OCI-LY3 (cell line): ENCODE data around the gene KIF25.

Experiments used
- H2AFZ ChIP-seq: fragments of 200-600, 300-600 bp; shearing (Covaris generic); 2 replicates; pipeline ENCODE4 v1.6.0; 2014; ENCODE audit warnings: antibody characterized with exemption, low read depth, low read length
- H3K27ac ChIP-seq: fragments of 200-600, 300-600 bp; sonication (generic); 2 replicates; pipeline ENCODE4 v1.5.1; 2014; ENCODE audit warnings: mild to moderate bottlenecking, low read length, moderate library complexity, mixed read lengths
- H3K27me3 ChIP-seq: fragments of 200-600, 300-600 bp; sonication (generic); 2 replicates; pipeline ENCODE4 v1.6.1; 2014; ENCODE audit warnings: low read depth, low read length, mixed read lengths
- H3K36me3 ChIP-seq: fragments of 200-600, 300-600 bp; sonication (generic); replicated peaks from 2 replicates; pipeline ENCODE3; 2014; ENCODE audit warnings: low read depth, low read length, mixed read lengths
- H3K4me1 ChIP-seq: fragments of 300-600, 200-600 bp; sonication (generic); 2 replicates; pipeline ENCODE4 v1.6.1; 2014; ENCODE audit warnings: low read length, mixed read lengths
- H3K4me2 ChIP-seq: fragments of 200-600, 300-600 bp; sonication (generic); 2 replicates; pipeline ENCODE4 v1.6.1; 2014; ENCODE audit warnings: low read length, mixed read lengths
- H3K4me3 ChIP-seq: fragments of 300-600, 200-600 bp; sonication (generic); 2 replicates; pipeline ENCODE4 v1.5.1; 2014; ENCODE audit warnings: antibody characterized with exemption, mild to moderate bottlenecking, low read length, moderate library complexity
- H3K79me2 ChIP-seq: fragments of 300-600, 200-600 bp; shearing (Covaris generic); 2 replicates; pipeline ENCODE4 v1.6.1; 2014; ENCODE audit warnings: mild to moderate bottlenecking, low read length, mixed read lengths
- H3K9ac ChIP-seq: fragments of 300-600, 200-600 bp; shearing (Covaris generic); 2 replicates; pipeline ENCODE4 v1.6.0; 2014; ENCODE audit warnings: mild to moderate bottlenecking, low read length, moderate library complexity
- H3K9me3 ChIP-seq: fragments of 200-600, 300-600 bp; shearing (Covaris generic); 2 replicates; pipeline ENCODE4 v1.6.1; 2014; ENCODE audit warnings: low read length, mixed read lengths; ENCODE audit not compliant: insufficient read depth
- H4K20me1 ChIP-seq: fragments of 200-600, 300-600 bp; sonication (generic); 2 replicates; pipeline ENCODE4 v1.6.1; 2016; ENCODE audit warnings: low read length, mixed read lengths; ENCODE audit not compliant: insufficient read depth
- CTCF ChIP-seq: fragments of 200-600, 300-600 bp; sonication (generic); IDR thresholded peaks from 2 replicates; pipeline ENCODE4 v1.5.1; 2014; ENCODE audit warnings: antibody characterized with exemption, low read length, low read depth
- EZH2phosphoT487 ChIP-seq: fragments of 200-600 bp; shearing (Covaris generic); IDR thresholded peaks from 2 replicates; pipeline ENCODE4 v1.6.1; 2018; ENCODE audit warnings: antibody characterized with exemption, mixed run types, low read depth

The KIF25 gene

GRCh38 chr6:167977717-167978467 lies 19.6 kb upstream of the KIF25 start:
- no peaks in the 10 kb centered on the region for H3K4me1 ChIP-seq
- no peaks in the 10 kb centered on the region for H4K20me1 ChIP-seq
- no peaks in the 10 kb centered on the region for H3K79me2 ChIP-seq
- no peaks in the 10 kb centered on the region for H3K36me3 ChIP-seq
- no peak overlapping the region for H3K27ac ChIP-seq
- TF ChIP-seq EZH2phosphoT487 (no peak), CTCF (no peak)
- no peak overlapping the region for H3K4me3 ChIP-seq
- H3K9ac ChIP-seq, result no peak overlapping the region
- H3K4me2 ChIP-seq, result no peak overlapping the region
- H3K27me3 ChIP-seq, result no peaks in the 10 kb centered on the region
- no peaks in the 10 kb centered on the region for H3K9me3 ChIP-seq
- H2AFZ ChIP-seq, result no peak overlapping the region

- Histone ChIP-seq H4K20me1 (no peaks in the 10 kb centered on the region), H3K4me1 (no peaks in the 10 kb centered on the region), H3K4me2 (no peak overlapping the region), H3K9ac (no peak overlapping the region), H3K9me3 (no peaks in the 10 kb centered on the region), H3K27ac (no peak overlapping the region), H3K79me2 (no peaks in the 10 kb centered on the region), H3K4me3 (no peak overlapping the region), H2AFZ (no peak overlapping the region), H3K27me3 (no peaks in the 10 kb centered on the region), H3K36me3 (no peaks in the 10 kb centered on the region)
- TF ChIP-seq CTCF, result no peak
- no peak for TF ChIP-seq EZH2phosphoT487
Measured at GRCh38 chr6:167978607-167979006, 18.9 kb upstream of the KIF25 start.

DNA sequence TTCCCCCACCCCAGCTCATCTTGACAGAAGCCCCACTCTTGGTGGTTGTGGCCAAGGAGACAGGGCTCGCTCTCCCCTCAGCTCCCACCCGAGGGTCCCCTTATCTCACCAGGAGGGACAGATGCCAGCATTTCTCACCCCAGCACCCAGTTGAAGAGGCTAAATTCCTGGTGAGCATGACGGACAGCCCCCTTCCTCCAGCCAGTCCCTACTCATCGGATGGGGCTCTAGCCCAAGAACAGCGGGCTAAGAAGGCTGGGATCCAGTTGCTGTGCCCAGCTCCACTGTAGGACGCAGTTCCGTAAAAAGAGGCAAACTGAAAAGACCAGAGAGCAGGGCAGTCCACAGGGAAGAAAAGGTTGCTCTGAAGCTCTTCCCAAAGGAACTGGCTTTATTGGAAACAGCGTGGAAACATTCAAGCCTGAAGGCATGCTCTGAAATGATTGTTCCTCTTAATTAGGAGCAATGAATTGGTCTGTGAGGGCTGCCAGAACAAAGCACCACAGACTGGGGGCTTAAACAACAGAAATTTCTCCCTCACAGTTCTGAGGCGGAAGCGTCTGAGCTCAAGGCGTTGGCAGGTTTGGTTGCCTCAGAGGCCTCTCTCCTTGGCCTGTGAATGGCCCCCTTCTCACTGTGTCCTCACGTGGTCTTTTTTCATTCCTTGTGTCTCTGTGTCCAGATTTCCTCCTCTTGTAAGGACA lies 17.9 kb upstream of the KIF25 start:
- H3K4me2 ChIP-seq, result no peak overlapping the region
- TF ChIP-seq EZH2phosphoT487 (no peak), CTCF (no peak)

DNA sequence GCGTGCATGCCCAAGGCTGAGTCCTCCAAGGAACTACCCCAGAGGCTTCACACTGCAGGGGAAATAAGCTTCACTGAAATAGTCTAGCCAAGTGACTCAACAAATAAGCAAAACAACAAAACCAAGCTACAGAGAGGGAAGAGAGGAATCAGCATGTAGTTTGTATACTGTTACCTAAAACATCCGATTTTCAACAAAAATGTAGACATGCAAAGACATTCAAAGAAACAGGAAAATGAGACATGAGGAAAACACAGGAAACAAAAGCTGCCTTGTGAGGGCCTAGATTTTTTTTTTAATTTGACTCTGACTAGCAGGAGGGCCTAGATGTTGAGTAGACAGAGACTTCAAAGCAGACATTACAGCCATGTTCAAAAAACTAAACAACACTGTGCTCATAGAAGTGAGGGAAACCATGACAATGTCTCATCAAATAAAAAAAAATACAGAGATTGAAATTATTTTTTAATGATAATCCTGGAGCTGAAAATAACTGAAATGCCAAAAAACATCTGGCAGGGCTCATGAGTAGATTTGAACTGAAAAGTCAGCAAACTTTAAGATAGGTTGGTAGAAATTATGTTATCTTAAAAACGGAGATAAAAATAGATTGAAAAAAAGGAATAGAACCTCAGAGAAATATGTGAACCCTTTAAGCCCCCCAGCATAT lies 16.4 kb upstream of the KIF25 start:
- no peak overlapping the region for H3K4me2 ChIP-seq
- no peak overlapping the region for H3K9ac ChIP-seq
- no peak overlapping the region for H2AFZ ChIP-seq
- TF ChIP-seq CTCF (no peak), EZH2phosphoT487 (no peak)
- H3K36me3 ChIP-seq, result no peaks in the 10 kb centered on the region
- H3K27me3 ChIP-seq, result no peaks in the 10 kb centered on the region
- no peak overlapping the region for H3K27ac ChIP-seq
- no peaks in the 10 kb centered on the region for H4K20me1 ChIP-seq
- H3K79me2 ChIP-seq, result no peaks in the 10 kb centered on the region
- no peak overlapping the region for H3K4me3 ChIP-seq
- no peaks in the 10 kb centered on the region for H3K9me3 ChIP-seq
- no peaks in the 10 kb centered on the region for H3K4me1 ChIP-seq

More for the DNA sequence above, 17.9 kb upstream of the KIF25 start:
- Histone ChIP-seq H3K36me3 (no peaks in the 10 kb centered on the region), H3K4me3 (no peak overlapping the region), H4K20me1 (no peaks in the 10 kb centered on the region), H3K9ac (no peak overlapping the region), H2AFZ (no peak overlapping the region), H3K27ac (no peak overlapping the region), H3K9me3 (no peaks in the 10 kb centered on the region), H3K4me1 (no peaks in the 10 kb centered on the region), H3K27me3 (no peaks in the 10 kb centered on the region), H3K79me2 (no peaks in the 10 kb centered on the region)
